DOHH2 (cell line): ENCODE data around the gene FAM156B.
"Not testable (repeated sequence)": the region's sequence is repeated elsewhere in the genome, so short reads cannot be mapped to it uniquely, and the experiment has no call there.

Experiments
- H3F3A ChIP-seq: fragments of 200-600 bp; sonication (generic), shearing (Covaris generic); 2 replicates; pipeline ENCODE4 v1.6.0; 2016; ENCODE audit warnings: antibody characterized with exemption, mild to moderate bottlenecking; ENCODE audit not compliant: control insufficient read depth, insufficient read depth
- H3K27ac ChIP-seq: fragments of 200-600 bp; sonication (generic); 2 replicates; pipeline ENCODE4 v1.5.1; 2014; ENCODE audit warnings: low read depth, mild to moderate bottlenecking, low read length, moderate library complexity
- H3K27me3 ChIP-seq: fragments of 200-600 bp; sonication (generic); 2 replicates; pipeline ENCODE4 v1.6.1; 2014; ENCODE audit warnings: mild to moderate bottlenecking, low read length, mixed read lengths; ENCODE audit not compliant: control insufficient read depth
- H3K36me3 ChIP-seq: fragments of 200-600 bp; sonication (generic); 2 replicates; pipeline ENCODE4 v1.6.1; 2014; ENCODE audit warnings: mild to moderate bottlenecking, low read length, moderate library complexity, mixed read lengths; ENCODE audit not compliant: control insufficient read depth
- H3K4me1 ChIP-seq: fragments of 200-600 bp; sonication (generic); 2 replicates; pipeline ENCODE4 v1.6.1; 2014; ENCODE audit warnings: mild to moderate bottlenecking, low read length, mixed read lengths; ENCODE audit not compliant: control insufficient read depth
- H3K4me2 ChIP-seq: fragments of 200-600 bp; sonication (generic); 2 replicates; pipeline ENCODE4 v1.6.0; 2014; ENCODE audit warnings: mild to moderate bottlenecking, low read length, moderate library complexity
- H3K4me3 ChIP-seq: fragments of 200-600 bp; sonication (generic); 2 replicates; pipeline ENCODE4 v1.5.1; 2014; ENCODE audit warnings: mild to moderate bottlenecking, low read length, mixed read lengths
- H3K79me2 ChIP-seq: fragments of 200-600 bp; sonication (generic); 2 replicates; pipeline ENCODE4 v1.6.1; 2014; ENCODE audit warnings: mild to moderate bottlenecking, low read length, mixed read lengths; ENCODE audit not compliant: control insufficient read depth
- H3K9me2 ChIP-seq: fragments of 200-600 bp; sonication (generic); replicated peaks from 2 replicates; pipeline ENCODE4 v1.6.1; 2014; ENCODE audit warnings: mild to moderate bottlenecking, low read length, mixed read lengths; ENCODE audit not compliant: control insufficient read depth
- H3K9me3 ChIP-seq: fragments of 200-600 bp; sonication (generic); 2 replicates; pipeline ENCODE4 v1.6.1; 2014; ENCODE audit warnings: antibody characterized with exemption, low read length, mixed read lengths; ENCODE audit not compliant: control insufficient read depth, insufficient read depth
- H4K20me1 ChIP-seq: fragments of 200-600 bp; sonication (generic); 2 replicates; pipeline ENCODE4 v1.6.0; 2014; ENCODE audit warnings: low read depth, mild to moderate bottlenecking, antibody characterized with exemption, low read length, moderate library complexity; ENCODE audit not compliant: control insufficient read depth, insufficient read depth
- EZH2phosphoT487 ChIP-seq: fragments of 200-600 bp; sonication (generic); IDR thresholded peaks from 2 replicates; pipeline ENCODE4 v1.6.1; 2017; ENCODE audit warnings: borderline replicate concordance, mild to moderate bottlenecking, antibody characterized with exemption, low read length, moderate library complexity, mixed read lengths
- TF ChIP-seq, protein P1 (sequence below): fragments of 200-600 bp; sonication (generic); IDR thresholded peaks from one replicate; pipeline ENCODE4 v1.5.1; 2014; ENCODE audit warnings: antibody characterized with exemption, mild to moderate bottlenecking, low read depth, low read length; ENCODE audit not compliant: poor library complexity, severe bottlenecking

Gene FAM156B

DNA sequence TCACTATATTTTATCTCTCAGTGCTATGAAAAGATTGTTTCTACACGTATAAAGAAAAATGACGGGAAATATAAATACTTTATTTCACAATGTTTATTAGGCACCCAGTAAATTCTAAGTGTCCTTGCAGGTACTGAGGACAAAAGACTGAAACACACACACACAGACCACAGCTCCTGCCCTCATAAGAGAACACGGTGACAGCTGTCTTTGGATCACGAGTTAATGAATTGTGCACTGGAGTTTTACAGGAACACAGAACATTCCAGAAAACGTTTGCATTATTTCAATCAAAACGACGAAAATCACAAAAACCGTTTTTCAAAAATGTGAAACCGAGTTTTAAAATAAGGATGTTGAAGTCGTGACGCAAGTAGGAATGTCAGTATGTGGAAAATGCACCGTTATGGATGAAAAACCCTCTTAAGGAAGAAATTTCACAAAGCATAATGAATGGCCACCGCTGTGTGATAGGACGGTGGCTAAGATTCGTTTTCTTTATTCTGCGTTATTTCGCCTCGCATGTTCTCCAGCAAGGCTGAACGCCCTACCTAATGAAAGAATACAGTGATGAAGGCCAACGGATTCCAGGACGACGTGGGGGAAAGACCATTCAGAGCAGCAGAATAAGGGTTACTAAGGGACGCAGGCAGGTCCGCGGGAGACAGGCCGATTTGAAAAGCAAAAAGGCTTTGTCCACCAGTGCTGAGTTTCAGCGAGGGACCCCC, 37.0 kb downstream of the FAM156B start:
- no peaks in the 10 kb centered on the region for H4K20me1 ChIP-seq
- H3K27me3 ChIP-seq = no peaks in the 10 kb centered on the region
- H3K4me1 ChIP-seq = peaks cover 19% of the 10 kb centered on the region
- H3K27ac ChIP-seq = peak overlapping the region; percentile 86
- no peaks in the 10 kb centered on the region for H3K9me2 ChIP-seq
- TF ChIP-seq EZH2phosphoT487 = no peak
- TF ChIP-seq, protein P1, sequence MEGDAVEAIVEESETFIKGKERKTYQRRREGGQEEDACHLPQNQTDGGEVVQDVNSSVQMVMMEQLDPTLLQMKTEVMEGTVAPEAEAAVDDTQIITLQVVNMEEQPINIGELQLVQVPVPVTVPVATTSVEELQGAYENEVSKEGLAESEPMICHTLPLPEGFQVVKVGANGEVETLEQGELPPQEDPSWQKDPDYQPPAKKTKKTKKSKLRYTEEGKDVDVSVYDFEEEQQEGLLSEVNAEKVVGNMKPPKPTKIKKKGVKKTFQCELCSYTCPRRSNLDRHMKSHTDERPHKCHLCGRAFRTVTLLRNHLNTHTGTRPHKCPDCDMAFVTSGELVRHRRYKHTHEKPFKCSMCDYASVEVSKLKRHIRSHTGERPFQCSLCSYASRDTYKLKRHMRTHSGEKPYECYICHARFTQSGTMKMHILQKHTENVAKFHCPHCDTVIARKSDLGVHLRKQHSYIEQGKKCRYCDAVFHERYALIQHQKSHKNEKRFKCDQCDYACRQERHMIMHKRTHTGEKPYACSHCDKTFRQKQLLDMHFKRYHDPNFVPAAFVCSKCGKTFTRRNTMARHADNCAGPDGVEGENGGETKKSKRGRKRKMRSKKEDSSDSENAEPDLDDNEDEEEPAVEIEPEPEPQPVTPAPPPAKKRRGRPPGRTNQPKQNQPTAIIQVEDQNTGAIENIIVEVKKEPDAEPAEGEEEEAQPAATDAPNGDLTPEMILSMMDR = no peak
- no peaks in the 10 kb centered on the region; the same call in 1 of the 2 replicates for H3K79me2 ChIP-seq
- H3F3A ChIP-seq = no peaks in the 10 kb centered on the region
- no peaks in the 10 kb centered on the region; the same call in 1 of the 2 replicates for H3K36me3 ChIP-seq
- no peaks in the 10 kb centered on the region for H3K9me3 ChIP-seq
- H3K4me3 ChIP-seq = peak overlapping the region; percentile 88
- peak overlapping the region; percentile 95 for H3K4me2 ChIP-seq

DNA sequence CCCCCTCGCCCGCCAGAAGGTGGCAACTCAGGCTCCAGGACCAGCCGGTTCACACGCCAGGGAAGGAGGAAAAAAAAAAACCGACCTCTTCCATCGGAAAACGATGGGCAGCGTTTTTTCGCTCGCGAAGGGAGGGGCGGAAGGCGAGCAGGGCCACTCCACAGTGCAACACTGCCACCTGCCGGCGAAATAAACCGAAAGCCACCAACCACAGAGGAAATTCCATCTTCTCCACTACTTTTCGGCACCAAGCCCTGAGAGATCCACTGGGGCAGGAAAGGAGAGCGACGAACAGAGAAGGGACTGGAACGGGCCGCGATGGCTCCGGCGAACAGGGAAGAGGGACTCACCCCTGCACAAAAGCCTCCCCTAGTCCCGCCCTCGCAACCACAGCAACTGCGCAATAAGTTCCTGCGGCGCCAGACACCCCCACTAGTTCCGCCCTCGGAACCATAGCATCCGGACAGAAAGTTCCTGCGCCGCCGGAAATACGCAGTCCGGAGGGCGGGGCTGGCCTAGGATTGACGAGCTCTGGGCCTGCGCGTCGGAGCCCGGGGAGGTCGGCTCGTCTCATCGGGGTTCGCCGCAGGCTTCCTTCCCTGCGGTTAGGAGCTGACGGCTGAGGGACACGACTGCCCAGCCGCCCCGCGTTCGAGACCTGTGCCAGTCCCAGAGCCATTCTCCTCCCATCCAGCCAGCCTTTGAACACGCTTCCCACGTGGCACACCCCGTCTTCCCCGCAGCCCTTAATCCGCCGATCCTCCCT, 37.8 kb downstream of the FAM156B start:
- Histone ChIP-seq H4K20me1 (no peaks in the 10 kb centered on the region), H3K9me2 (no peaks in the 10 kb centered on the region), H3K36me3 (no peaks in the 10 kb centered on the region; the same call in 1 of the 2 replicates), H3K27me3 (no peaks in the 10 kb centered on the region), H3K4me1 (peaks cover 19% of the 10 kb centered on the region), H3K27ac (peak overlapping the region; percentile 86), H3K9me3 (no peaks in the 10 kb centered on the region), H3K4me2 (peak overlapping the region; percentile 95), H3K79me2 (no peaks in the 10 kb centered on the region; the same call in 1 of the 2 replicates), H3F3A (no peaks in the 10 kb centered on the region), H3K4me3 (peak overlapping the region; percentile 88)
- TF ChIP-seq, protein P1 = peak; percentile 85
- TF ChIP-seq EZH2phosphoT487 = no peak

- not testable (repeated sequence) for H3K27me3 ChIP-seq, H3K9me3 ChIP-seq, H3F3A ChIP-seq, H3K36me3 ChIP-seq, H3K9me2 ChIP-seq, H4K20me1 ChIP-seq, H3K79me2 ChIP-seq
- H3K4me1 ChIP-seq = peaks cover 19% of the 10 kb centered on the region
- peak overlapping the region; percentile 95 for H3K4me2 ChIP-seq
- peak overlapping the region; percentile 88 for H3K4me3 ChIP-seq
- peak overlapping the region; percentile 86 for H3K27ac ChIP-seq
Observed at GRCh38 chrX:52935470-52935784, 38.3 kb downstream of the FAM156B start.

DNA sequence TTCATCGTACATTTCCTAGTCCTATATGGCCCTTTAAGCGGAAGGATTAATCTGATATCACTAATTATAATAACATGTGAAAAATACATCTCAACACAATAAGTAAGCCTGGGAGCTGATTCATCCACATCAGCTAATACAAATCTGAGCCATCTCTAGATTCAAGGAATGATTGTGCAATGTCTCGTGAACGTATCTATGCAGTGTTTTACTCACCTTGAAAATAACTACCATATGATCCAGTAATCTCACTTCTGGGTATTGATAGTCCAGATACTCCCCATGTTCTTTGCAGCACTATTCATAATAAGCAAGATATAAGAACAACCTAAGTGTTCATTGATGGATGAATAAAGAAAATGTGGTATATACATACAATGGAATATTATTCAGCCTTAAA, 43.6 kb downstream of the FAM156B start:
- not testable (repeated sequence) for H3F3A ChIP-seq, H3K4me3 ChIP-seq, H3K36me3 ChIP-seq, H3K9me2 ChIP-seq, H3K9me3 ChIP-seq, H4K20me1 ChIP-seq, H3K27me3 ChIP-seq, H3K4me2 ChIP-seq, H3K27ac ChIP-seq, H3K79me2 ChIP-seq, H3K4me1 ChIP-seq

DNA sequence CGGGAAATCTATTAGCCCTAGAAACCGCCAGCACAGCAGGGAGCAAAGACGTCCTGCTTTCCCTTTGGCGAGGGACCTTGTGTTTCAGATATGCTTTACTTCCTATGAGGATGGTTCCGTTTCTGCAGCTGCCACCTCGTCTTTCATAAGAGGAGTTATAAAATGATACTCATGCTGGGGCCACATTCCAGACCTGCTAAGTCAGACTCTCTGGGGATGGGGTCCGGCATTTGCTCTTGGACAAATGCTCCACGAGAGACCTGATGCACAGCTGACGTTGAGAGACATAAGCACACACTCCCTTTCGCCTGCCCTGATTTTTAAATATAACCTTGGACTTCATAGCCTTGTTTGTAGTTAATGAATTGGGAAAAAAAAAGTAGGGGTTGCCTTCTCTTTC, 44.6 kb downstream of the FAM156B start:
- H3K9me2 ChIP-seq, H3F3A ChIP-seq, H3K36me3 ChIP-seq, H3K4me2 ChIP-seq, H3K4me3 ChIP-seq, H3K27me3 ChIP-seq, H3K4me1 ChIP-seq, H3K79me2 ChIP-seq, H3K9me3 ChIP-seq, H3K27ac ChIP-seq, H4K20me1 ChIP-seq: not testable (repeated sequence)

- H3K9me3 ChIP-seq, H3K9me2 ChIP-seq, H3K4me1 ChIP-seq, H3F3A ChIP-seq, H3K27me3 ChIP-seq, H3K27ac ChIP-seq, H4K20me1 ChIP-seq, H3K36me3 ChIP-seq, H3K4me2 ChIP-seq, H3K79me2 ChIP-seq, H3K4me3 ChIP-seq: not testable (repeated sequence)
Observed at GRCh38 chrX:52945838-52946494, 48.8 kb downstream of the FAM156B start.
